HCT116 (cell line): ENCODE results near the gene PTTG1IP. TPM values are rescaled to one million over a fixed set of nuclear protein-coding genes. Genes with fewer than 3 reads are reported as not detected.

Experiments
- ATAC-seq: fragments of 200-7000 bp; cut with Tn5 transposase; 2 replicates; pipeline ENCODE4 v1.9.1; 2020; ENCODE audit warnings: mild to moderate bottlenecking, moderate library complexity
- BruUV-seq: library from RNA; stranded (reverse); fragments of 400-500 nt; replicated peaks from 2 replicates; lab custom pipeline; 2021; lab: Mats Ljungman, UMichigan
- CTCF ChIA-PET: fragments of 300-600 bp; sonication (Branson Sonifier 250); formaldehyde crosslinking; loops from one replicate; lab custom pipeline; 2021; ENCODE audit warnings: antibody characterized with exemption; lab: Charles Lee
- POLR2A ChIA-PET: fragments of 300-600, 350-600 bp; sonication (Branson Sonifier 250); formaldehyde crosslinking; loops from one replicate; lab custom pipeline; 2021; ENCODE audit warnings: antibody characterized with exemption; lab: Charles Lee
- RAD21 ChIA-PET, 2 experiments: fragments of 300-600 bp; sonication (Branson Sonifier 250); formaldehyde crosslinking; loops; one replicate each; lab custom pipeline; 2023; ENCODE audit warnings: low total read pairs in 2 of 2; ENCODE audit not compliant: uncharacterized antibody in 2 of 2, unreplicated experiment in 2 of 2, low non-redundant PET in 1 of 2; lab: Charles Lee
- DNase-seq: peaks from one replicate; pipeline ENCODE4 v3.0.0-alpha.2; 2010; ENCODE audit warnings: low read depth, low spot score
- H2AFZ ChIP-seq: fragments of 200-600 bp; shearing (Covaris generic), sonication (generic); 2 replicates; pipeline ENCODE4 v1.6.1; 2017; ENCODE audit warnings: low read depth, mixed run types, mixed read lengths, antibody characterized with exemption, low read length; ENCODE audit not compliant: poor library complexity, severe bottlenecking
- H3K27ac ChIP-seq: 2 replicates; pipeline ENCODE4 v1.5.1; 2012; ENCODE audit warnings: low read depth, low read length
- H3K27me3 ChIP-seq: fragments of 200-600 bp; sonication (generic); 2 replicates; pipeline ENCODE4 v1.6.1; 2016; ENCODE audit warnings: mixed run types, low read length, mixed read lengths; ENCODE audit not compliant: insufficient read depth
- H3K36me3 ChIP-seq, 2 experiments: fragments of 200-500 bp in 1 of 2; fragments of 200-600 bp in 1 of 2; sonication (Bioruptor generic) in 1 of 2; sonication (generic) in 1 of 2; 2 replicates each; pipeline versions ENCODE4 v1.5.1 to v1.6.1; 2014 to 2016; ENCODE audit warnings: low read length in 2 of 2, inconsistent platforms in 1 of 2, mixed read lengths in 1 of 2, mixed run types in 1 of 2; ENCODE audit not compliant: insufficient read depth in 2 of 2, control insufficient read depth in 1 of 2
- H3K4me1 ChIP-seq, 2 experiments: fragments of 200-600 bp in 1 of 2; sonication (generic) in 1 of 2; 2 replicates each; pipeline versions ENCODE4 v1.5.1 to v1.6.1; 2012 to 2017; ENCODE audit warnings: low read length in 2 of 2, inconsistent platforms in 1 of 2, mild to moderate bottlenecking in 1 of 2, mixed read lengths in 1 of 2, mixed run types in 1 of 2, moderate library complexity in 1 of 2; ENCODE audit not compliant: insufficient read depth in 2 of 2, control insufficient read depth in 1 of 2
- H3K4me2 ChIP-seq: fragments of 200-600 bp; sonication (generic); 2 replicates; pipeline ENCODE4 v1.6.1; 2017; ENCODE audit warnings: mixed run types, low read length, mixed read lengths
- H3K4me3 ChIP-seq, 2 experiments: fragments of 200-600 bp in 1 of 2; sonication (generic) in 1 of 2; replicated peaks in 1 of 2; 2 replicates each; pipeline ENCODE4 v1.5.1; 2011 to 2016; ENCODE audit warnings: low read length in 2 of 2, control low read depth in 1 of 2, low read depth in 1 of 2, mild to moderate bottlenecking in 1 of 2, mixed read lengths in 1 of 2, mixed run types in 1 of 2
- H3K79me2 ChIP-seq: fragments of 200-600 bp; sonication (generic); 2 replicates; pipeline ENCODE4 v1.6.1; 2017; ENCODE audit warnings: mild to moderate bottlenecking, mixed run types, low read length, moderate library complexity, mixed read lengths; ENCODE audit not compliant: insufficient read depth
- H3K9ac ChIP-seq: fragments of 200-600 bp; sonication (generic); 2 replicates; pipeline ENCODE4 v1.6.1; 2016; ENCODE audit warnings: low read length, mixed read lengths
- H3K9me2 ChIP-seq: fragments of 200-600 bp; sonication (generic), shearing (Covaris generic); 2 replicates; pipeline ENCODE4 v1.6.1; 2017; ENCODE audit warnings: mixed run types, mild to moderate bottlenecking, moderate library complexity; ENCODE audit not compliant: insufficient read depth
- H3K9me3 ChIP-seq, 2 experiments: fragments of 200-500 bp in 1 of 2; fragments of 200-600 bp in 1 of 2; sonication (Bioruptor generic) in 1 of 2; sonication (generic) in 1 of 2; 2 replicates each; pipeline ENCODE4 v1.6.1; 2014 to 2017; ENCODE audit warnings: low read length in 2 of 2, mixed read lengths in 2 of 2, inconsistent platforms in 1 of 2, low read depth in 1 of 2, mild to moderate bottlenecking in 1 of 2, mixed run types in 1 of 2, moderate library complexity in 1 of 2; ENCODE audit not compliant: control insufficient read depth in 1 of 2, insufficient read depth in 1 of 2
- H4K20me1 ChIP-seq: fragments of 200-600 bp; sonication (generic), shearing (Covaris generic); 2 replicates; pipeline ENCODE4 v1.6.1; 2017; ENCODE audit warnings: mixed run types, mild to moderate bottlenecking, moderate library complexity; ENCODE audit not compliant: insufficient read depth
- CBX3 ChIP-seq: IDR thresholded peaks from 2 replicates; pipeline ENCODE4 v1.6.1; 2012; ENCODE audit warnings: low read depth
- JUND ChIP-seq: IDR thresholded peaks from 2 replicates; pipeline ENCODE4 v1.6.1; 2012
- POLR2A ChIP-seq: IDR thresholded peaks from 2 replicates; pipeline ENCODE4 v1.7.0; 2011; ENCODE audit warnings: borderline replicate concordance; ENCODE audit not compliant: insufficient read depth, insufficient read length; ENCODE audit errors: extremely low read depth
- POLR2AphosphoS5 ChIP-seq: IDR thresholded peaks from 2 replicates; pipeline ENCODE4 v1.6.1; 2011; ENCODE audit warnings: mild to moderate bottlenecking, low read depth, low read length, moderate library complexity
- SIN3A ChIP-seq: IDR thresholded peaks from 2 replicates; pipeline ENCODE4 v1.6.1; 2012; ENCODE audit warnings: low read depth
- YY1 ChIP-seq: IDR thresholded peaks from 2 replicates; pipeline ENCODE4 v1.6.1; 2011; ENCODE audit warnings: low read length, low read depth, moderate library complexity, mild to moderate bottlenecking; ENCODE audit not compliant: insufficient replicate concordance; ENCODE audit errors: extremely low read depth
- ZFX ChIP-seq: fragments of 450-650 bp; IDR thresholded peaks from 2 replicates; pipeline ENCODE4 v1.6.1; 2017
- intact Hi-C: fragments of 100-400 bp; cut with micrococcal nuclease; formaldehyde crosslinking; loops from 2 replicates; pipeline ENCODE4 v1.10.0; 2022
- total RNA-seq: library from RNA; stranded (reverse); gene quantifications from one replicate; pipeline ENCODE4 v1.2.1, GENCODE V29; 2021; ENCODE audit not compliant: unreplicated experiment
- TF ChIP-seq, protein P1 (sequence below): IDR thresholded peaks from 2 replicates; pipeline ENCODE4 v1.6.1; 2012
- TF ChIP-seq, protein P2 (sequence below): IDR thresholded peaks from 2 replicates; pipeline ENCODE4 v1.6.1; 2012

Gene PTTG1IP
- total RNA-seq, 1 experiment from 2014 or later = 83.4 TPM

DNA sequence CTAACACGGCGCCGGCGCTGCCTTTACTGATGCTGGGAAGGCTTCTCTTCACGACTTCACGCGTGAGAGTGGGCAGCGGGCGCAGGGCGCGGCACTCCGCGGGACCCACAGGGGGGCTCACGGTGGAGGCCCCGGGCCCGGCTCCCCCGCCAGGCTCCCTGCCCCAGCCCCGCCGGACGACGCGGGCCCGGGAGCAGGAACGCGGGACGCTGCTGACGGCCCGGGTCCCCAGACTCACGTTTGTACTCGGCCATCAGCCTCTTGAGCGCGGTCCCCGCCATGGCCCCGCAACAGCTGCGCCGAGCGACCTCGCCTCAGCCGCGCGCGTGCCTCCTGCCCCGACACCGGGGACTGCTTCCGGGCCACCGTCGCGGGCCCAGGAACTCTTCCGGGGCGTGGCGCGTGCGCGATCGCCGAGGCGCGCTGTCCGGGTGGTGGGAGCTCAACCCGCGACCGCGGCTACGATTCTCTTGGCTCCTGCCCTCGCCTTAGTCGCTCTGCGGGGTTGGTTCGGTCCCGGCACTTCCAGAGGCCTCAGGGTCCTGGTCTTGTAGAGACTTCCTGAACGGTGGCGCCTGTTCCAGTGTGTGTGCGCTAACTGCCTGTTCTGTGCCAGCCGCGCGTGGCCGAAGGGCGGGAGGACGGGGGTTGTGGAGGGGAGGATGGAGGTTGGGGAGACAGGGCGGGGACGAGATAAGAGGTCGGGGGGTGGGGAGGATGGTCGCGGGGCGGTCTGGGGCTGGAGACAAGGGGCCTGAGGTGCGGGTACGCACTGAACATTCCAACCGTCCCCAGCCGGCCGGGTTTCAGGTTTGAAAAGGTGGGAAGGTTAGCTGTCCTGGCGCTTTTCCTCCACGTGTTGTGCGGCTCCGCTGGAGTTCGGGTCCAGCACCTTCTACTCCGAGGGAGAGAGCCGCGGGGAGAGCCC is 71.8 kb downstream of the PTTG1IP start, which contains the start of gene UBE2G2:
Gene UBE2G2, minus strand, starts transcription at position 353 of the 928 bp plus-strand sequence. Its CDS starts 72 bp downstream, at position 281.
- Histone ChIP-seq H3K4me1 (peaks cover 11 to 20% of the 10 kb centered on the region in 2 experiments), H3K9me2 (no peaks in the 10 kb centered on the region), H3K79me2 (peaks cover 59% of the 10 kb centered on the region), H3K27ac (peak within 1 kb of the TSS; percentile 74), H2AFZ (no peak within 1 kb of the TSS), H3K36me3 (peaks cover 6 to 27% of the 10 kb centered on the region in 2 experiments; a peak in 3 of 4 replicates), H4K20me1 (peaks cover 19% of the 10 kb centered on the region; the same call in 1 of the 2 replicates), H3K27me3 (no peaks in the 10 kb centered on the region), H3K4me2 (peak within 1 kb of the TSS; percentile 78), H3K4me3 (peak within 1 kb of the TSS; percentile 78 to 88), H3K9ac (peak within 1 kb of the TSS; percentile 77), H3K9me3 (no peaks in the 10 kb centered on the region)
- POLR2A ChIA-PET = interaction anchor here (0.9 kb wide), 1 partner anchor 339 kb away, joined by 3 read pairs; no protein-coding TSS in a partner anchor
- peak; percentile 89 for ATAC-seq
- TF ChIP-seq ZFX (peak; percentile 84), POLR2AphosphoS5 (peak; percentile 89), YY1 (peak; percentile 30), CBX3 (no peak), JUND (no peak), SIN3A (peak; percentile 72), POLR2A (peak; percentile 44)
- TF ChIP-seq, protein P1, sequence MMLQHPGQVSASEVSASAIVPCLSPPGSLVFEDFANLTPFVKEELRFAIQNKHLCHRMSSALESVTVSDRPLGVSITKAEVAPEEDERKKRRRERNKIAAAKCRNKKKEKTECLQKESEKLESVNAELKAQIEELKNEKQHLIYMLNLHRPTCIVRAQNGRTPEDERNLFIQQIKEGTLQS = no peak
- TF ChIP-seq, protein P2, sequence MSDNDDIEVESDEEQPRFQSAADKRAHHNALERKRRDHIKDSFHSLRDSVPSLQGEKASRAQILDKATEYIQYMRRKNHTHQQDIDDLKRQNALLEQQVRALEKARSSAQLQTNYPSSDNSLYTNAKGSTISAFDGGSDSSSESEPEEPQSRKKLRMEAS = peak; percentile 96
- DNase-seq = peak; percentile 27
- CTCF ChIA-PET = interaction anchor here (0.6 to 2.5 kb wide), 7 partner anchors 8 to 336 kb away, joined by 3 to 14 read pairs (median 4); partner anchors contain the start of gene PTTG1IP
- intact Hi-C loops = no loop called here
- RAD21 ChIA-PET = interaction anchor here in 1 of 2 experiments (0.6 kb wide), 1 partner anchor 142 kb away, joined by 5 read pairs; no protein-coding TSS in a partner anchor
- TSS peak; percentile 69 for BruUV-seq
